GM04504 (cell line): ENCODE measurements around the gene SNRNP70.

Experiments used
- DNase-seq: peaks from one replicate; pipeline ENCODE4 v3.0.0-alpha.2; 2012; ENCODE audit warnings: low read depth

SNRNP70 gene

GRCh38 chr19:49102303-49102702, 17.1 kb downstream of the SNRNP70 start:
- no peak for DNase-seq

GRCh38 chr19:49103331-49104085, 18.3 kb downstream of the SNRNP70 start:
- no peak for DNase-seq

DNA sequence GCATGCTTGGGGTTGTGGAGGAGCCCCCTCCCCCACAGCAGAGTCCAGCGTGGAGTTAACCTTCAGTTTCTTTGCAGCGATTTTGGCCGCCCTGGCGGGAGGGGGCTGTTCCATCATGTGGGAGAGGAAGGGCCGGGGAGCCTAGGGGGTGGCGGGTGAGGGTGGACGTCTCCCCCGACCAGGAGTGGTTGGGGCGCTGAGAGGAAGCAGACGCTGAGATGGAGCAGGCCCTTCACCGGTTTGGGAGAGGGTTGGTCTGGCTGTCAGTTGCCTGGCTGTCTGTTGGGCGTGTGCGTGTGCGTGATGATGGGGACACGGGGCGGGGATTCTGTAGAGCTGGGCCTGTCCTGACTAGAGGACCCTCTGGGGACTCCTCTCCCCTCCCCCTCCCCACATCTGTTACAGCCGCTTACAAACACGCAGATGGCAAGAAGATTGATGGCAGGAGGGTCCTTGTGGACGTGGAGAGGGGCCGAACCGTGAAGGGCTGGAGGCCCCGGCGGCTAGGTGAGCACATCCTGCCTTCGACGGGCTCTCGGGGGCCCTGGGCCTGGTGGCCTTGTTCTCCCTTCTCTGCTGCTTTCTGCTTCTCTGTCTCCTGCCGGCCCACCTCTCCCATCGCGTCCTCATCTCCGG, 19.1 kb downstream of the SNRNP70 start:
- no peak for DNase-seq

GRCh38 chr19:49106648-49107135, 21.4 kb downstream of the SNRNP70 start:
- no peak for DNase-seq

- DNase-seq = no peak
Observed at GRCh38 chr19:49107625-49108459, 22.6 kb downstream of the SNRNP70 start.

DNA sequence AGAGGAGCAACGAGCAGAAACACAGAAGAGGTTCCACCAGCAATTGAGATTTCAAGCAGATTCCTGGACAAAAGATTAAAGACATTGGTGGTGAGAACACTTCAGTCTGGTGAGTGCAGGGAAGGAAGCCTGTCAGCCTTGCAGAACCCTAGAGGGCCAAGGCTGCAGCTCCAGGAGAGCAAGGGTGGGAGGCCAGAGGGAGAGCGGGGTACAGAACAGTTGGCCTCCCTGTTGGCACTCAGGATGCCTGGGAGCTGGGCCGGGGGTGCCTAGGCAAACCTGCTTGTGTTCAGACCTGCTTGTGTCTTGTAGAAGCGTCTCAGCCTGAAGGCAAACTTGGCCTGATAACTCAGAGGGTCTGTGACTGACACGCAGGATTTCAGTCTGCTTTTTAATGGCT, 23.8 kb downstream of the SNRNP70 start:
- no peak for DNase-seq

- DNase-seq = no peak
Observed at GRCh38 chr19:49109569-49110233, 24.4 kb downstream of the SNRNP70 start.

GRCh38 chr19:49110567-49110966, 25.3 kb downstream of the SNRNP70 start:
- no peak for DNase-seq

GRCh38 chr19:49111218-49111998, 26.2 kb downstream of the SNRNP70 start:
- DNase-seq = no peak

DNA sequence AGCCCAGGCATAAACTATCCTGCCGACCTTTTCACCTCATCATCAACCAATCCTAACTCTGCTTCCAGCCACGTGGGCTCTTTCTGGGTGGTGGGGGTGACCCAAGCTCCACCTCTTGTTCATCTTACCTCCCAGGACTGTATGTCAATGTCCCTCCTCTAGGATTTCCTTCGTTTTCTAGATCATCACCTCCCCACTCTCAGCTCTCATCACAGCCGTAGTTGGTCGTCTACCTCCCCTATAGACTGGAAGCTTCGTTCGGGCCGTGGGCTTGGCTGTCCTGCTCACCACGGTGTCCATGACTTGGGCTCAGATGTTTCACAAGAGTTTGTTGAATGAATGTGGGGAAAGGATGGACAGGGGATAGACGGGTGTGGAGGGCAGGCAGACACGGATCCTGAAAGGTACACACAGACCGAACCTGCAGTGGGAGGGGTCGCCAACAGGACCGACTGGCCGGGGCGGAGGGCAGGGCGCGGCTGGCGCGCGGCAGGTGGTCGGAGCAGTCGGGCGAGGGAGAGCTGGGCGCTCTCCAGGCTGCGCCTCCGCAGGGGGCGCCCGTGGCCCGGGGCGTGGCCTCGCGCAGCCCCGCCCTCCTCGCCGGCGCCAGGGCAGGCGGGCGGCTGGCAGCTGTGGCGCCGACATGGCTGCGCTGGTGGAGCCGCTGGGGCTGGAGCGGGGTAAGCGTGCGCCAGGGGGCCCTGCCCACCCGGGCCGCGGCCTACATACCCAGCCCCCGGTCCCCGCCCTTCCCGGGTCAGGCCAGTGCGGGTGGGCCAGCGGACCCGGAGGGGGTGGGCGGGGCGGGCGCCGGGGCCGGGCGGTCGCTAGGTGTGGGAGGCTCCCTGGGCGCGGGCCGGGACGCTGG, 28.7 kb downstream of the SNRNP70 start, which contains the start of gene LIN7B:
Gene LIN7B, plus strand, starts transcription at position 609 of the 868 bp plus-strand sequence. Its CDS starts 35 bp downstream, at position 644.
- no peak for DNase-seq

DNA sequence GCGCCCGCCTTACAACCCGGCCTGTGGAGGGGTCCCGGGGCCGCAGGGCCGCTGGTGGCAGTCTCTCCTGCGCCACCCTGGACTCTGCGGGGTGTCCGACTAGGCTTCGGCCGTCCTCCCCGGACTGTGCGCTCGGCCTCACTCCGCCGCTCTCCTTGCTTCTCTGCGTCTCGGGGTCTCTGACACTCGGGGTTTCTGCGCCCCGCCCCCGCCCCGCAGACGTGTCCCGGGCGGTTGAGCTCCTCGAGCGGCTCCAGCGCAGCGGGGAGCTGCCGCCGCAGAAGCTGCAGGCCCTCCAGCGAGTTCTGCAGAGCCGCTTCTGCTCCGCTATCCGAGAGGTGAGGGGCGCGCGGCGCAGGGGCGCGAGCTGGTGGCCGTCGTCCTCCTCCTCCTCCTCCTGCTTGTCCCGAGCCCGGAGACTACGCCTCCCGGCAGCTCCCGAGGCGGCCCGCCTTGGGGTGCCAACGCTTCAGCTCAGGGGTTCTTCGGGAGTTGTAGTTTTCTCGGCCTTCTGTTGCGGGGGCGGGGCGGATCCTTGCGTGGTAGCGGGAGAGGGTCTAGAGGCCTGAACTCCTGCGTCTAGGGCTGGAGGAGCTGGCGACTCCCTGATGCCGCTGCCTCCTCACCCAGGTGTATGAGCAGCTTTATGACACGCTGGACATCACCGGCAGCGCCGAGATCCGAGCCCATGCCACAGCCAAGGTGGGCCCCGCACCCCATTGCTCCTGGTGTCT, 29.5 kb downstream of the SNRNP70 start:
- no peak for DNase-seq

DNA sequence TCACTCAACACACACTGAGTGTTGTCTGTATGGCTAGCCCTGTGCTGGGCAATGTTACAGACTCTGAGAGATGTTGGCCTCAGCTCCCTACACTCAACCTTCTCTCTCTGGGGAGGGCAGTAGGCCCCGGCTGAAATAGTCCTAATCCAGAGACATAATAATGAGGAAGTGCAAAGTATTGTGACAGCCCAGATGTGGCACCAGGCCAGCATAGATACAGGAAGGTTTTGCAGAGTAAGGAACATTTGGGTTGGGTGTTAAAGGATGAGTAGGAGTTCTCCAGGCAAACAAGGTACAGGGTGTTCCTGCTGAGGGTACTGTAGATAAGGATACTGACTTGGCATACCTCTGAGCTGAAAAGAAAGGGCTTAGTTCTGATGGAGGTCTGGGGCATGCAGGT, 31.3 kb downstream of the SNRNP70 start:
- DNase-seq = no peak

- DNase-seq = no peak
Observed at GRCh38 chr19:49117677-49118564, 32.7 kb downstream of the SNRNP70 start.

DNA sequence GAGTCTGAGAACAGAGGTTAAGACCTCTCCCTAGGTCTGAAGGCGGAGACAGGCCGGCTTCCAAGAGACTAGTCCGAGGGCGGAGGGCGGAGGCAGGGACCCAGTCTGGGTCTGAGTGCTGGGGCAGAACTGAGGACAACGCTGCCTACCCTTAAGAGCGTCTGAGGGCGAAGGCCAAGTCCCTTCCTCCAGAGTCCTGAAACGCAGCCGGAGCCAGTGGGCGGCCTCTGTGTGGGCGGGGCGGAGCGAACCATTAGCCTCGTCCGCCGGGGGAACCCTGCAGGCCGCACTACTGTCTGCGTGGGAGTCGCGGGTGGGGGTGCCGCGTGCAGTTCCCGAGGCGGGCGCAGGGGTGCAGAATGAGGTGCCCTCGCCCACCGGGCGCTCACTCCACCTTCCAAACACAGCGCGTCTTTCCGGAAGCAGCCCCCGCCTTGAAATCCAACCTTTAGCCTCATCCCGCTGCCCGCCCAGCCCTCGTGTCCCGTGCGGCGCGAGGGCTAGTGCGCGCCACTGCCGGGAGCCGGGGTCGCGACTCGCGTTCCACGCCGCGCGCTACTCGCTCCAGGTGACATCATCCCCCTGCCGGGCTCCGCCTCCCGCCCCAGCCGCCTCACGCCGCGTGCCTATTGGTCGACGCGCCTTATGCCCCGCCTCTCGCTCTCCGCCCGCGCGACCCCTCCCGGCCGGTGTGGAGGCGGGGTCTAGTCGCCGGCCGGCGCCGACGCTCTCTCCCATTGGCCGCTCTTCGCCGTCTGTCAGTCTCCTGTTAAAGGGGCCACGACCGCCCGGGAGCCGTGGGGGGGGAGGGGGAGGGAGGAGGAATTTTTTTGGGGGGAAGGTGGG, 33.5 kb downstream of the SNRNP70 start, which contains the start of gene C19orf73:
Gene C19orf73, minus strand, starts transcription at position 579 of the 846 bp plus-strand sequence. Its CDS starts 121 bp downstream, at position 458.
- peak; percentile 86 for DNase-seq

DNA sequence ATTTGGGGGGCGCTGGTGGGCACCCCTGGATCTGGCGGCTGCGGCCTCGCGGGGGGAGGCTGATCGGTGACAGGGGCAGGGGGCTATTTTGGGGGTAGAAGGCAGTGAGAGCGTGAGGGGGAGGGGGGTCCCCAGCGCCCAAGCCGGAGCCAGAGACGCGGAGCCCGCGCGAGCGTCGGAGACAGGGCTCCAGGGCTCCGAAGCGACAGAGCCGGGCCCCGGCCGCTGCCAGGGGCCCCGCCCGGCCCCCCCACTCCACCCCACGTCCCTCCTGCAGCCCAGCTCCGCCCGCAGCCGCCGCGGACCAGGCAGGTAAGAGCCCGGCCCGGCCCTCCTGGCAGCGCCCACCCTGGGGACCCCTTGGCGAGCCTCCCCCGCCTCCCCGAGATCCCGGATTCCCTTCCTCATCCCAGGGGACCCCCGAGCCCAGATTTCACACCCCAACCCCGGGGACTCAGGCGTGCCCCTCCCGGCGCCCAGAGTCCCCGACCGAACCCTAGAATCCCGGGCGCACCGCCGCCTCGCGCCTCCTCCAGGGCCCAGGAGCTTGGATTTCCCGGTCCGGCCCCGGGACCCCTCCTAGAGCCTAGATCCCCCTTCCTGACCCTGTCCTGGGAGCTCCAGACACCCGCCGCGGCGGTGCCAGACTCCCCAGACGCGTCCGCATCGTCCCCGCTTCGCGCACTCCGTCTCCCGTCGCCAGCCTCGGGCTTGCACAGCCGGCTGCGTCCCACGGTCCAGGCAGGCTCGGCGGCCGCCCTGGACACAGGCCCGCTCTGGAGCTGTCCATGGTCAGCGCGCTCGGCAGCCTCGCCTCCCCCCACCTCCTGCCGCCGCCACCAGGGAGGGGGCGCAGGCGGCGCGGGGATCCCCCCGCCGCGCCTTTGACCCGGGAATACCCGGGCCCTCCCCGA, 34.4 kb downstream of the SNRNP70 start, which contains the start of gene PPFIA3:
Gene PPFIA3, plus strand, starts transcription at position 134 of the 914 bp plus-strand sequence. CDS start 8,330 bp downstream, outside the sequence.
- no peak for DNase-seq

GRCh38 chr19:49120325-49120683, 35.1 kb downstream of the SNRNP70 start:
- no peak for DNase-seq
